HG03045 (cell line): ENCODE data around the gene COPS3.
A peak's percentile ranks its signal among the peaks of the same experiment; 100 is the strongest.

ENCODE experiments used
- ATAC-seq: cut with Tn5 transposase; IDR thresholded peaks from one replicate; pipeline ENCODE4 v1.9.1; 2021; ENCODE audit warnings: mild to moderate bottlenecking, moderate library complexity; ENCODE audit not compliant: unreplicated experiment

Gene COPS3

DNA sequence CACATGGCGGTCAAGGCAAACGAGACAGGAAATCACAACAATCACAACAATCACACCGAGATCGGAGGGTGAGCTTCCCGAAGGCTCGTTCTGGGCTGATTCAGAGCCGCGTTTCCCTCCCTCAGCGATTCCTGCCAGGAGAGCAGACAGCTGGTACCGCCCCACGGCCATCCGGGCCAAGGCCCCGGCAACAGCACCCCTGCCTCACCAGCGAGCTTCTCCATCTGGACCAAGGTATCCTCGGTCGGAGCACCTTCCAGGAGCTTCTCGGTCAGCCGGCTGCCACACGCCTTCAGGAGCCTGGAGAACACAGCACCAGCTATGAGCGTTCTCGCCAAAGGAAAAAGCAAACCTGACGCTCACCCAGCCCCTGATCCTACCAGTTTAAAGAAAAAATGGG lies 59.7 kb downstream of the COPS3 start:
- no peak for ATAC-seq

GRCh38 chr17:17220529-17220928 lies 60.5 kb downstream of the COPS3 start:
- ATAC-seq = no peak

- no peak for ATAC-seq
Measured at GRCh38 chr17:17217995-17218394, 63.1 kb downstream of the COPS3 start.

DNA sequence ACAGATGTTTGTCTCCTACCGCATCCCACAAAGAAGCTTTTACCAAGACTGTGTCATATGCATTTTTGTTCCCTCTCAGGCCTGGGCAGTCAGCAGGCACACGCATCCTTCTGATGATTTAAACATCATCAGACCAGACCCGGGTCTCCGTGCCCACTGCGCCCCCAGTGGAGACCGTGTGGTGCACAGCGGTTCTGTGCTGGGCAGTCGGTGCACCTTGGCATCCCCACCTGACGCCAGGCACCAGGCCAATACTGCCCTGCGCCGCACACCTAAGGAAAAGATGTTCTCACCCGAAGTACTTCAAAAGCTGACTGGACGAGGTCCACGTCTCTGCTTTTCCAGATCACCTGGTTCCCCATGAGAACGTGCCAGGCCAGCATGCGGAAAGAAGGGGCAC lies 64.3 kb downstream of the COPS3 start:
- ATAC-seq = no peak

GRCh38 chr17:17216236-17216635 lies 64.8 kb downstream of the COPS3 start:
- ATAC-seq = no peak

- ATAC-seq = no peak
Measured at GRCh38 chr17:17215575-17215974, 65.5 kb downstream of the COPS3 start.

DNA sequence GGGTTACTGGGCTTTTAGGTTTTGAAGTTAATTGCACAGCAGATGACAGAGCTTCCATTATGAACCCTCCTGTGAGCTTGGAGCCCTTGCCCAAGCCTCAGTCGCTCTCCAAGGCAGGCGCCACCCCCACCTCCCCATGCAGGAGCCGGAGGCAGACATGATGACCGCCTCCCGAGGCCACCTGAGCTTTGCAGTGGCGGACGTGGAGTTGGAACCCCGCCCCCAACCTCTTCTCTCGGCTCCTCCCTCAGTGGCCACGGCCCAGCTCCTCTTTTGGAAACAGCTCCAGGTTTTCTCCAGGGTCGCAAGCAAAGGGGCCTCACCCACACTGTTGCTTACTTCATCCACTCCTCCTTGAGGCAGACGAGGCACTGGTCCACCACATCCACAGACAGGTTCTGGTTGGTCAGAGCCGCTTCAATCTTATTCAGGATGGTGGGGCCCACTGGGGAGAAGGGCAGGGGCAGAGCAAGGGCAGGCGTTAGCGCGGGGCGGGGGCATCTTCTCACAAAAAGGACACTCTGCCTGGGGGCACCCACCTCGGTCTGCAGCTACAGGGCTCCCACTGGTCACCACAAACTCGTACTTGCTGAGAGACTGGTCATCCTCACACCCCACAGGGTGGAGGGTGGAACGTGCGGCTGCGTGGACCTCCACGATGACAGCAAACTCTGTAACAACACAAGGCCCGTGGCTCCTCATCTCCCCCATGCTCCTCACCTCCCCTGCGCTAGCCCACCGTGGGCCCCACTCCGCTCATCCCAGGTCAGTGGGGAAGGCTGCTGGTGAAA lies 66.2 kb downstream of the COPS3 start:
- ATAC-seq = no peak

DNA sequence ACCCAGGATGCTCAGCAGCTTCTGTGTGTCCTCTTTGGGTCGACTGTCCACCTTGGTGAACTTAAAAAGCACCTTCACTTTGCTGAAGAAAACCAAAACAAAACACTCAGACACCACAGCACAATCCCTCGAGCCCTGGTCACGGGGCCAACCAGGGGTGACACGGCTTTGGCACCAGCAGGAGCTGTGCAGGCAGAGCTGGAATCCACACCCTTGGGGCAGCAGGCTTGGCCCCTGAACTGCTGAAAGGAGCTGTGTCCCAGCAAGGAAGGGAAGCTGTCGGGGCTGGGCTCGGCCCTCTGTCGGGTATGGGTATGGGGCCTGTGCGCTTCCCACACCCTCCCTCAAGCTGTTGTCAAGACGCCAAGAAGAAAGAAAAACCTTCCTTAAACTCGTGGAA lies 67.3 kb downstream of the COPS3 start:
- ATAC-seq = no peak

DNA sequence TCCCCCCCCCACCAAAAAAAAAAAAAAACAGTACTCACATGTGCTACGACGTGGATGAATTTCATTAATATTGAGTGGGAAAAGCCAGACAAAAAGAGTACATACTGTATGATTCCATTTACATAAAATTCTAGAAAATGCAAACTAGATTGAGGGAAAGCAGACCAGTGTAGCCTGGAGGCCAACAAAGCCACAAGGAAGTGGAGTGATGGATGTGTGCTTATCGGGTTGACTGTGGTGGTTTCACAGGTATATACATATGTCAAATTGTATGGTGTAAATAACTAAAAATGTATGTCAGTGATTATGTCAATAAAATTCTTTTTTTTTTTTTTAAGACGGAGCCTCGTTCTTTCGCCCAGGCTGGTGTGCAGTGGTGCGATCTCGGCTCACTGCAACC lies 73.0 kb downstream of the COPS3 start:
- ATAC-seq = no peak

DNA sequence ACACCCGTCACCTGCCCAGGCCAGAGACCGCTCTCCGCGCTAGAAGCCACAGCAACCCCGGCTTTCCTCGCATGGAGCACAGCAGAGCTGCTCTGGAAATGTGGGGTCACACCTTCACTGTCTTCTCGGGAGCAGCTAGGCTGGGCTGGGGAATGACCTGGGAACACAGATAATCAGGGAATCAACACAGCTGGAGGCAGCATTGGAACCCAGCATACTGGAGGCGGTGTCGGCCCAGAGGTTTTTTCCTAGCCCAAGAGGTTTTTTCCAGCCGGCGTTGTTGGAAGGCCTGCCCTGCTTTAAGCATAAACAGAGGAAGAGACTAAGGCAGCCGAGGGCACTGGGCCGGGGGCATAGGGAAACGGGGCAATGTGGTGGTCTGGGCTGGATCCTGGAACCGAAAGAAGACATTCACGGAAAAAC lies 74.1 kb downstream of the COPS3 start:
- no peak for ATAC-seq

GRCh38 chr17:17206124-17206912 lies 74.7 kb downstream of the COPS3 start, which contains the start of gene PLD6:
Gene PLD6, minus strand, starts transcription at chr17:17206333. Its CDS starts 47 bp downstream, at chr17:17206286.
- peak; percentile 57 for ATAC-seq

- ATAC-seq = peak; percentile 35
Measured at GRCh38 chr17:17205368-17206123, 75.5 kb downstream of the COPS3 start.

DNA sequence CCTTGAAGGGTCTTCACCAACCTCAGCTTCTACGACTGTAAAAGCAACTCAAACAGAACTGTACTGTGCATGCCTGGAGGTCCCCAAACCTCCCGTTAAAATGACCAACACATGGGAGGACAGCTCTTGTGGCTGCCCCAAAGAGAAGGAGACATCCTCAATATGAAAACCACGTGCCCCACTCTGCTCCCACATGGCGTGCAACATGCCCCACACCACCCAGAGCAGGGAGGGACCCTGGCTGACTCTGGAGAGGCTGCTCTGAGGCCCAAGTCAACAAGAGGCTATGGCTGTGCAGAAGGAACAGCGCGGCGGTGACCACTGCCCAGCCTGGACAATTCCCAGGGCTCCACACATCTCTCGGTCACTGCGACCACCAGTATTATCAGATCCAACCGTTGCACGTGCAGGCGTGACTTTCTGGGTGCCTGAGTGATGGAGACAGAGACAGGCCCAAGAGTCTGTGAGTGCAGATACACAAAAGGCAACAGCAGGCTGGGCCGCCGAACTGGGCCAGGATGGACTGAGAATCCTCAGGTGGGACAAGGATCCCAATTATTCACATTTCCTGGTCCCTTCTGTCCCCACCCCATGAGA lies 76.3 kb downstream of the COPS3 start:
- no peak for ATAC-seq

DNA sequence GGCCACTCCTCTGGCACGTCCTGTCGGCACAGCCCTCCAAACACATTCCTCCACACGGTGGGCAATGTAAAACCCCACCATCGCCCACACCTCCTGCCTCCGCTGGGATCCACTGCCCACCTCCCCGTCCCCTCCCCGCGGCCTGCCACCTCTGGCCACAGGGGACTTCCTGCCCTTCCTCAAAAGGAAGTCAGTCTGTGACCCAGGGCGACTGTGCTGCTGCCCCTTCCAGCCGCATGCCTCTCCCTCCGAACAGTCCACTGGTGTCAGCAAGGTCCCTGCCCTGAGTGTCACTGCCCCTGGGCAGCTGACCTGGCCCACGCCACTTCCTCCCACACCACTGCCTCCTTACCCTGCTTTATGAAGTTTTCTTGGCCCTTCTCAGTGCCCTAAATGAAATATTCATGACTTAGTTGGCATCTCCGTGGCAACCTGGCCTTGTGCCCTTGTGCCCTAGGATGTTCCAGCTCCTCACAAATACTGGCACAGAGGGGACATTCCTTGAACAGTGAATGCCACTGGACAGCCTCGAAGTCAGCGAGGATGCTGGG lies 76.9 kb downstream of the COPS3 start:
- no peak for ATAC-seq

DNA sequence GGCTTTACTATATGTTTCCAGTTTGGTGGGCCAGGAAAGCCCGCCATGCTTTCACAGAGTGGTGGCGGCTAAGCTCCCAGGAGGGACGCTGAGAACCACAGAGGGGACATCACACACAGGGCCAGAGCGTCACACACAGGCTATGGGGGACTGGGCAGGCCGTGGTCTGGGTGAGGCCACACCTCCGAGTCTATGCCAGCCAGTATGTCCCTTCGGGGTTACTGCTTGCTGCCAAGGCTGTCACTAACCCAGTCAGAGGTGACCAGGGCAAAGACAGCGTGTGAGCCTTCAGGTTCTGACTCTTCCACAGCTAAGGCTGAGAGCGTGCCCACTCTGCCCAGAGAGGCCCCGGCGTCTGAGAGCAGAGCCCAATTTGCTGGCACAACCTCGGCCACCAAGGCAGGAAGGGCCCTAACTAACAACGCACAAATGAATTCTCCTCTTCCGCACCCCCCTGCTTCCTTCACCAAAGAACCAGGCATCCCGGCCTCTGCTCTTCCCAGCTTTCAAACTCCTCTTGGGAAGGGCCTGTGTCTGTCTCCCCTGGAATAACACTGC lies 77.8 kb downstream of the COPS3 start:
- no peak for ATAC-seq

DNA sequence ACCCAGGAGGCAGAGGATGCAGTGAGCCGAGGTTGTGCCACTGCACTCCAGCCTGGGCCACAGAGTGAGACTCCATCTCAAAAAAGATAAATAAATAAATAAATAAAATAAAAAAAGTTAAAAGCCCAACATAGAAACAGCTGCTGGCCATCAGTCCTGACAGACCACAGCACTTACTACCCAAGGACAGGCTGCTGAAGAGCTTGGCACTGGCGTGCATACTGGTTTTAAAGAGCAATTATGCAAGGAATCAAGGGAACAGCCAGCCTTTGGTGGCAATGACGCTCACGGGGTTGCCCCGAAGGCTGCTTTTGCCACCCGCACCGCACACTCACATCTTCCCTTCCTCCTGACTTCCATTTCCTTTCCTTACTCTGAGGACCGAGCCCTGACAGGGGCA lies 79.1 kb downstream of the COPS3 start:
- ATAC-seq = no peak

GRCh38 chr17:17201271-17201670 lies 79.8 kb downstream of the COPS3 start:
- no peak for ATAC-seq

- ATAC-seq = no peak
Measured at GRCh38 chr17:17200831-17201230, 80.2 kb downstream of the COPS3 start.

GRCh38 chr17:17200311-17200710 lies 80.7 kb downstream of the COPS3 start:
- no peak for ATAC-seq

DNA sequence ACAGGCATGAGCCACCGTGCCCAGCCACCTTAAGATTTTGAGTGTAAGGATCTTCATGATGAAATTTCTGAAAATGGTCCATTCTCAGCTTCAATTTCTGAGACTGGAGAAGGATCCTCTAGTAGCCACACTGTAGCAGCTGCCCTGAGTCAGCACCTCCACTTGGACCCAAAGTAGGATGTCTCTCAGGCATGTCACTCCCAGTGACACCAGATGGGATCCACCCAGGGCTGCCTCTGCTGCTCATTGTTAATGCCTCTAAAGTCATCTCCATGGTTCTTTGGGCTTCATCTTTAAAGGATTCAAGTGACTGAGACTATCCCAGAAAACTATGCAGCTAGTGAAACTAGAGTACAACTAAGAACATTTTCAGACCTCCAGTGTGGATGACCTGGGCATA lies 82.8 kb downstream of the COPS3 start:
- ATAC-seq = no peak
